HG02798 (cell line): ENCODE measurements around the gene CRACDL.

Experiments used
- ATAC-seq: cut with Tn5 transposase; IDR thresholded peaks from one replicate; pipeline ENCODE4 v1.9.1; 2021; ENCODE audit warnings: mild to moderate bottlenecking; ENCODE audit not compliant: unreplicated experiment, poor library complexity

The CRACDL gene

DNA sequence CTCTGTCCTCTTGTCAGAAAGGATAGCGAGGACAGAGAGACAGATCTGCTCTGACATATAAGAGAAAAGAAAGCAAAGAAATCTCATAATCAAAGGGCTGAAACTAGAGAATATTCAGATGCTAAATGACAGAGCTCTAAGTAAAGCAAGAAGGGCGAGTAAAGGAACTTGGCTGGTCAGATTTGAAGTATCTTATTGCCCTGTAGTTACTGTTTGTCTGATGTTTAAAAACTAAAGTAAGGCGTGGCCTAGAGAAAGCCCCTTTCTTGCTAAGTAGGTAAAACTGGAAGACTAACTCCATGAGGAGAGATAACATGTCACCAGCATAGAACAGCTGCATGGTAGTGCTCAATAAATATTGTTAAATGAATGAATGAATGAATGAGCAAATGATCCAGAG, 70.0 kb downstream of the CRACDL start:
- no peak for ATAC-seq

DNA sequence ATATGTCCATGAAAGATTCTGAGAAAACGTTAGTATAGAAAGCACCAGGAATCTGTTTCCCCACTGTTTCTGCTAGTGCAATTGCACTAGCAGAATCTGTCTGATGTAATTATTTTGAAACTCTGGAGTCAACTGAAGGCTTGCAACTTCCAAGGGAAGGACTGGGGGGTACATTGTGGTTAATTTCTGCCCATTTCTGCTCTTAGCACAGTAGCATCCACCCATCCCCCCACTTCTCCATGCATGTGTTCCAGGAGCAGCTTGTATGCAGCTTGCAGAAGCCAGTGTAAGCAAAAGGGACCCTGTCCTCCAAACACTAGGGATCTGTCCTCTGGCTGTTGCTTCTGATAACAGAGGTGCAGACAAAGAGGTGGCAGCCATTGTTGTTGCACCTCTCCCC, 74.4 kb downstream of the CRACDL start:
- no peak for ATAC-seq

DNA sequence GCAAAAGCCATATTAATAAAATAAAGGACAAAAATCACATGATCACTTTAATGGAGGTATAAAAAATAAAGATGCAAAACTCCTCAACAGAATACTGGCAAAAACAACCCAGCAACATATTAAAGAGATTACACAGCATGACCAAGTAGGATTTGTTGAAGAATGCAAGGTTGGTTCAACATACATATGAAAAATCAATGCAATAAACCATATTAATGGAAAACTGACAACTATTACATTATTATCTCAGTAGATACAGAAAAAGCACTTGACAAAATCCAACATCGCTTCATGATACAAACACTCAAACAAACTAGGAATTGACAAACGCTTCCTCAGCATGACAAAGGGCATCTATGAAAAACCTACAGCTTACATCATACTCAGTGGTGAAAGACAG, 76.7 kb downstream of the CRACDL start:
- no peak for ATAC-seq

DNA sequence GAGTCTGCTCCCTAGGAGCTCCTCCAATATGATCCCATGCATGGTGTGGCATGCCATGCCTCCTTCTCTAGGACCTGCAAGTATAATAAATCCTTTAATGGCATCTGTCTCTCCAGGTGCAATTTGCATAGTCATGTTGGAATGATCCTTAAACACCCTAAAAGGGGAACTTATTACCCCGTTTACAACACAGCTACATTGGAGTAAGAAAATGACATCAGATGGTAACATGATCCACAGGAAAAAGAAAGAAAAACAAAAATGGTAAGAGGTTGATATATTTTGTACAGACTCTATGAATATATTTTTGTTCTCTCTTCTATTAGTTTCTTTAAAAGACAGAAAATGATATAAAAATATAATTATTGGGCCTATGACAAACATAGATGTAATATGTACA, 79.0 kb downstream of the CRACDL start:
- ATAC-seq = no peak

DNA sequence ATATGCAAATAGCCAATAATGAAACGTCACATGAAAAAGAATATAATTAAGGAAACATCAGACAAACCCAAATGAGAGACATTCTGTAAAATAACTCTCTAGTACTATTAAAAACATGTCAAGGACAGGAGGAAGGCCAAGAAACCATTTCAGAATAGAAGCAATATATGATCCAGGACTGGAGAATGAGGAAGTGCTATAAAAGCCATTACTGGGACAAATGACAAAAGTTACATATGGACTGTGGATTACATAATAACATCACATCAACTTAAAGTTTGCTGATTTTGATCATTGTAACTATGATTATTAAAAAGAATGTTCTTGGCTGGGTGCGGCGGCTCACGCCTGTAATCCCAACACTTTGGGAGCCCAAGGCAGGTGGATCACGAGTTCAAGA, 81.3 kb downstream of the CRACDL start:
- ATAC-seq = no peak

DNA sequence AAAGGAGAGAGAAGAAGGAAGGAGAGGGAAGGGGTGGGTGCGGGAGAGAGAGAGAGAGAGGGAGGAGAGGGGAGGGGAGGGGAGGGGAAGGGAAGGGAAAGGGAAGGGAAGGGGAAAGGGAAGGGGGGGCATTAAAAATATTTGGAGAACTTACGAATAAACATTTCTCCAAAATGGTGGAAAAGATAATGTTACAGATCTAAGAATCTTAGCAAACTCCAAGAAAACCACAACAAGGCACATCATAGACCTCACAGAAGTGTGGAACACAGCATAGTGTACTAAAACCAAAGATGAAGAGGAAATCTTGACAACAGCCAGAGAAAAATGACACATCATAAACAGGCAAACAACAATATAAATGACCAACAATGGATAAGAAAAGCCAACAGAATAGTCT, 83.1 kb downstream of the CRACDL start:
- ATAC-seq = no peak

DNA sequence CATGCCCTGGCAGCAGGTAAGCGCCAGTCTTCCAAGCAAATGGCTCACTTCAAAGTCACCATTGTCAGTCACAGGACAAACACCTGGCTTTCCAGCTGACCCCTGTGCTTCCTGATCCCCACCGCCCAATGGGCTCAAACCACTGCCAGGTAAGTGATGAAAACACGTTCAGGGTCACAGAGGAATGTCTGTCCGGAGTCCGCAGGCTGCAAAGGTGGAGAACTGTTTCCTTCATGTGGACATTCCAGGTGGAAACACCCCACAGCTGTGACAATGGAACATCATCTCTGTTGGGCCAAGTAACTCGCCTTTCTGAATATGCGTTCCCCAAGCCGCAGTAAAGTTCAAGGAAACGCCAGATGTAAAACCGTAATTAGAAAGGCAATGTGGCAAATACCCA, 86.0 kb downstream of the CRACDL start:
- ATAC-seq = no peak

DNA sequence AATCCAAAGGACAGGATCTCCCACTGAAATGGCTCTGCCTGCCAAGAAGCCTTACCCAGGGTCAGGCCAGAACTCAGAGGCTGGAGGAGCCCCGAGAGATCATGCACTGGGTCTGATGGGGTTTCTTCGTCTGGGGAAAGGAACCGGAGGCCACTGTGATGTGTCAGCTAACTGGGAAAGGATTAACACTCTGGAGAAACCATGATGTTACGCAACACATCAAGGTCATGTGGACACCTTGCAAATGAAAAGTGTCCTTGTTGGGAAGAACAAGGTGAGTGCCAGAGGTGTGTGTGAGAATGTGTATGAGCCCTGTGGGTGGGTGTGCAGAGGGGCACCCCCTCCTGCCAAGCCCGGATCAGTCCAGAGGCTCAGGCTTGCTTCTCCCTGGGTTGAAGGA, 86.9 kb downstream of the CRACDL start:
- ATAC-seq = no peak

DNA sequence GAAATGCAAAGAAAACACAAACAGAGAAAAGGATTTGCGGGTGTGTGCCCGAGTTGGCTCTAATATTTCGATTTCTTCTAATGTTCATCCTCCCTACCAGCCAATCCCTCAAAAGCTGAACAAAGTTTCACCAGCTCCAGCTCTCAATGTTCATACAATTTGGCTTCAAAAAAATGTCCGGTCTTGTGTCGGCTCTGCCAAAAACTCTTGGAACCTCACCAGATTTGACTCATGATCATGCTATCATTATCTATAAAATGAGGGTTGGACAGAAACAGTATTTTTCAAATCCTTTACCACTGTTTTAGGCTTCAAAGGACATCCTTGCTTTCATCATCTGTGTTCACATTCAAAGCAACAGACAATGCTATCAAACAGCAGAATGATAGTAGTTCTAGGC, 88.2 kb downstream of the CRACDL start:
- ATAC-seq = no peak

DNA sequence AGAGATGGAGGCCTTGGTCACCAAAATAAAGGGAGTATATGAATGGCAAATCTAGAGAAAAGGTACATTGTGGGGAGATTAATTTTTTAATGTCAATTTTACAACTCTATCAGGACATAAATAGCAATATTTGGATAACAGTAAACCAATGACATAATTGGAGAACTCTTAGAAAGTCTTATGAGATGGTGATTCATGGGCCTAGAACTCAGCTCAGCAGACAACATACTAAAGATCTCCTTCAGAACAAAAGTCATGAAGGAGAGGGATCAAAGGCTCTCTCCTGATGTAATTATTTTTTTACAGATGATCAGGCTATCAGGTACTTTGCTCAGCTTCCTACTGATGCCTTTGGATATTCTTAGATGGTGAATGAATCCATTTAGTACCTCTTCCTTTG, 90.0 kb downstream of the CRACDL start:
- ATAC-seq = no peak

DNA sequence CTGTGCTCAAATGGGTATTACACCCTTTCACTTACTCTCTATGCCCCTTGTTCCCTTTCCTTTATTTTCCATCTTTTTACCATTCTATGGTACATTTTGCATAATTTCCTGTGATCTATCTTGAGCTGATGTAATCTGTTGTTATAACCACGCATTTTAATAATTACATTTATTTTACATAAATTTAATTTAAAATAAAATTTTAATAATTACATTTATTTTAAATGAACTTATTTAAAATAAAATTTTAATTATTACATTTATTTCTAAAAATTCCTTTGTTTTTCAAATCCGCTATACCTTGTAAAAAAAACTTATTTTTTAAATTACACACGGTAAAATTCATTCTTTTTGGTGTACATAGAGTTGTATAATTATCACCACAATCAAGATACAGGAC, 93.9 kb downstream of the CRACDL start:
- ATAC-seq = no peak

DNA sequence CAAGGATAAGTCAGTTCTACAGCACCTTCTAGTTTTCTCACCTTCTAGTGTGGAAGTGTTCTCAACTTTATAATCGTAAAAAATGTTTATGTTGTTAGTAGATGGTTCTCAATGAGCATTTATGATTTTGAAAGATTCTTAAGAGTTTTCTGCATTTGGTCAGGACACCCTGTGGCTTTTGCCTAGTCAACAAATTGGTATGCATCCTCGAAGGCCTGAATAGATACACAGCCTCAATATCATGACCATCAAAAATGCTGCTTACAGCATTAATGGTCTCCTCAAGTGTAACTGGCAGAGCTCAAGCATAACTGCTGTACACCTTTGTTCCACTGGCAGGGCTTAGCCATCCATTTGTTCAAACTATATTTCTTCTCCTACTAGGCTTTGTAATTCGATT, 96.7 kb downstream of the CRACDL start:
- no peak for ATAC-seq

DNA sequence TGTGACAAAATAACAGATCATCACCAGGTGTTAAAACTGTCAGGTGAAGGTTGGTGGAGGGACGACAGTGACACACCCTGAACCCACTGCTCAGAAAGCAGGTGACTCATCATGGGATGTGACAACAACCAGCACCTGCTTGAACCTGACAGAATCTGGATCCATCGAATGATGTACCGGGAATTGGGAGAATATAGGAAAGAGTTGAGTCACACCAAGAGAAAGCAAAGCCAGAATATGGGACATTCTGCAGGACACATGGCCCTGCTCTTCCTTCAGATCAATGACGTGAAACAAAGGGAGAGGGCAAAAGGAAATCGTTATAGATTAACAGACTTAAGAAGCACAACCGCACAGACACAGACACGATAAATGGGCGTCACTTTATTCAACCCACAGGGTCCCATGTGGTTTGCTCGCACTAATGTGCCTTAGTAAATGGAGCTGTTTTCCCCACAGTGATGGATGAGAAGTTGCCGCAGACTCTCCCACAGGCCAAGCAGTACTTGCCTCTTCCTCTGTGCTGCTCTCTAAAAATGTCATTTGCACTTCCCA, 100.1 kb downstream of the CRACDL start:
- no peak for ATAC-seq

DNA sequence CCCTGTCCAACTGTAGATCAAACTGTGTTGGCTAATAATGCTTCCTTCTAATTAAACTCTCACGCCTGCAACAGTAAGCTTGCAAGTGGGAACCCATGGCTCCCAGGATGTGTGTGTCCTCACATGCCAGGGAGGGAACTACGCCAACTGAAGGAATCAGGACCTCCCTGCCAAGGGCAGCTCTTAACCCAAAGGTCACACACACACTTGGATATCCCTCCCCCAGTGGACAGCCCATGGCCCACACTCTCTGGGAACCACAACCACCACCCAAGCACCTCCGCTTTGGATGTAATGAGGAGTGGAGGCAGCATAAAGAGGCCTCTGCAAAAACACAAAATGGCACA, 102.1 kb downstream of the CRACDL start:
- ATAC-seq = no peak

DNA sequence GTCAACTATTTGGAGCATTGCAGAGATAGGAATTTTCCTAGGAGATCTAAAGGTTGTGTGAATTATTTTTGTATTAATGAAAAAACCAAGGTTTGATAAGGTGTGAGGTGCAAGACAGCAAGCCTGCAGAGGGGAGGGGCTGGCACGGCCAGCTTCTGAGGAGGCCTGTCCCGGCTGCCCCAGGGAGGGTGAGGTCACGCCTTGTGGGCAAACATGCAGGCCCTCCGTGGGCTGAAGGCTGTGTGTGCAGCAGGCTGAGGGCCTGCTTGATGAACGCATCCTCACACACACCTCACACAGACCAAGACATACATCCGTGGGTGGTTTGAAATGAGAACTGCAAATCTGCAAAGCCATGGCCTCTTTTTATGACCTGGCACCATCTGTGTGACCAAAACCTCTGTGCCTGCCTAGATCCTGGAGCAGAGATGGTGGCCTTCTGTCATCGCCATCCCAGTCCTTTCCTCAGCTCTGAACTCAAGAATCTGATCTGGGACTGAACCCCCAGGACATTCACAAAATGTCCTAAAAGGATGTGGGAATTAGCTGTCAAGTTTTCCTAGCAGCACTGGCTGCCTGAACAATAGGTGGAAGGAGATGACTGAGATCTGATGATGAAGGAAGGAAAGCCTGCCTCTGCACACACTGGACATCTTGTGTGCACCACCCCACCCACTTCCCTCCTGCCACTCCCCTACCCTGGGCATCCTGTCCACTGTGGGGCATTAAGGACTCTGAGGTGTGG, 102.7 kb downstream of the CRACDL start:
- no peak for ATAC-seq

DNA sequence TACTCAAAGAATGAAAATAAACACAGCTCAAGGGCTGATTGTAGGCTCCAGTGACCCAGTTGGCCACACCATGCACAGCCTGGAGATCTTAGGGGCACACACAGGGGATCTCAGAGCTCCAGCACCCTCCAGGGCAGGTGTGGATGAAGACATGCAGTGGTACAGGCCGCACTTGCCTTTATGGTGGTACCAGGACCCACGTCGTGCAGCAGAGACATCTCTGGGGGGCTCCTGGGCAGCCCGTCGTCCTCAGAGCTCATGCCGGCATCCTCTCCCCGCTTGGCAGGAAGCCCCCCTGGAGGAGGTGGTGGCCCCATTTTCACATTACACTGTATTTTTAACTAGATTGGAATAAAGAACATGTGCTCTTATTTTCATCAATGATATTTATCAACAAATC, 103.9 kb downstream of the CRACDL start:
- no peak for ATAC-seq

DNA sequence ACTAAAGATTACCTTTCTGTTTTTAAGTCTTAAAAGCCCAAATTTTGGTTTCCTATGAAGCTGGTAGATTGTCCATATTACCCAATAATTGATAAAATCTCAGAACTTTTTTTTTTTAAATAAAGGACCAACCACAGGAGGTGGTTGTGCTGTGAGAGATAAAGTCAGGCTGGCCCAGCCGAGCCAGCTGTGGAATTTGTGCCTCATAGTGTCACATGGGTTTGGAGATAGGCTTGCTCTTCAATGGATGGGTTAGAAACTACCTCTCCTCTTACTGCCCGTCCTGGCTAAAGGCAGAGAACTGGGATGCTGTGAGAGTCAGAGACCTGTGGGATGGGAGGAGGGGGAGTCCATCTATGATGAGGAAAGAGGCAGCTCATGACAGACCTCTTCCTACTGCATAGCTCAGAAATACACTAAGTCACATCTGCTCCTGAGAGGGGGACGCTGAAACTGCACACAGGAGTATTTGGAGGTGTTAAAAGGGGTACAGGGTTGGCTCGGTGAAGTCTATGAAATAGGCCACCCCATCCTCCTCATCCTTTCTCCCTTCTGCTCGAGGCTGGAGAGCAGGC, 105.4 kb downstream of the CRACDL start:
- ATAC-seq = no peak

DNA sequence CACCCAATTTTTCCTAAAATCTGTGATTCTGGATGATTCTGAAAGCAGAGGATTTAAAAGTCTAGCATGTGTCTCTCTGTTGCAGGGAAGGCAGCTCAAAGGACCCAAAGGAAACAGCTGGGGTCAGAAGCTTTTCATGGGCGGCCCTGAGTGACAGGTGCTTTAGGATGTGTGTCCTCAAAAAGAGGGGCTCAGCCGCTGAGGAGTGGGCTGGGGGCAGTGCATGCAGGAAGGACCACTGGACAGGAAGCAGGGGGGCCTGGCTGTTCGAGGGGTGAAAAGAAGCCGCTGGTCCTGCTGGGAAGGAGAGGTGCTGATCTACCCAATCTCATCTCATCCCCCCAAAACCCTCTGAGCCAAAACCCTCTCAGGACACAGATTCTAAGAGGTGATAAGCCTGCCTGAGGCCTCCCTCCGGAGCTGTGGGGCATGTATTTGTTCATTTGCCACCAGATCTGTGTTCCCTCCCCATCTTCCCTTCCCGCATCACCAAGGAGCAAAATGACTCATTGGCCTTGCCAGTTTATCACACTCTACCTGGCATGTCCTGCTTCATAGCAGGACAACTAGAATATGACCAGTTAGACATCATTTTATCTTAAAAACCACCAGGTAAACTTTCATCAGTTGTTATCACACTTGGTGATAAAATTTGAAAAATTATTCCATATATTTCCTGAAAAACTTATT, 106.3 kb downstream of the CRACDL start:
- ATAC-seq = no peak

DNA sequence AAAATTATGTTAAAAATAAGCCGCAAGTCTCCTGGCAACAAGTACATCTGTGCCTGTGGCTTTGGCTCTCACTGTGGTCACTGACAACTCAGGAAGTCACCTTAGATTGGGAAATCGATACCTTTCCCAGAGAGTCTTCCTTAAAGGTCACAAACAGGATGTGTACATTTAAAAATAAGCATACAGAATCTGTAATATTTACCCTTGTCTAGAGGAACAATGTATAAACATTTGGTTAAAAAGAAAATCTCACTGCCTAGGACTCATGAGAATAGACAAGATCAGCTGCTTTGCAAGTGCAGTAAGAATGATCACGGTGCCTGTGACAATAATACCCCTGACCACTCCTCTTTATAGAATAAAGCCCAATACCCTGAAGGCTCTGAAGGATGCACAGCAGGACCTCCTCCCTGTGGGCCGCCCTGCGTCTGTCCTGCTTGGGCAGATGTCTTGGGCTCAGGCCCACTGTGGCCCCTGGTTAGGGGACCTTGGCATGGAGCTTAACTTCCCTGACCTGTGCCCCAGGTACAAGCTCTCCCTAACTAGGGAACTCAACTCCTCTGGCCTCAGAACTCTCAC, 107.1 kb downstream of the CRACDL start:
- no peak for ATAC-seq

DNA sequence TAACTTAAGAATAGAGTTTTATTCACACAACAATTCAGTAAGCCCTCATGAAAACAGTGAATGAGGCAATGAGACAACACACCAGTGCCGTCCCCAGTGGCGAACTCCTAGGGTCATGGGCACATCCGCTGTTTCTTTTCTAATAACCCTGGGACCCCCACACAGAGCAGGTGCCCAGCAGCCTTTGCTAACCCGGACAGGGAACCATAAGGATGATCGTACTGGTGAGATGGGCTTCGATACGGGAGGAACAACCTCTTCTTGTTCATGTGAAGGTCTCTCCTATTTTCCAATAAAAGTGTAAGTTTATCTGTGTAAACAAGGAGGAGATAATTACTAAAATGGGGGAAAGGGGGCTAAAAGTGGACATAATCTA, 107.7 kb downstream of the CRACDL start:
- no peak for ATAC-seq

DNA sequence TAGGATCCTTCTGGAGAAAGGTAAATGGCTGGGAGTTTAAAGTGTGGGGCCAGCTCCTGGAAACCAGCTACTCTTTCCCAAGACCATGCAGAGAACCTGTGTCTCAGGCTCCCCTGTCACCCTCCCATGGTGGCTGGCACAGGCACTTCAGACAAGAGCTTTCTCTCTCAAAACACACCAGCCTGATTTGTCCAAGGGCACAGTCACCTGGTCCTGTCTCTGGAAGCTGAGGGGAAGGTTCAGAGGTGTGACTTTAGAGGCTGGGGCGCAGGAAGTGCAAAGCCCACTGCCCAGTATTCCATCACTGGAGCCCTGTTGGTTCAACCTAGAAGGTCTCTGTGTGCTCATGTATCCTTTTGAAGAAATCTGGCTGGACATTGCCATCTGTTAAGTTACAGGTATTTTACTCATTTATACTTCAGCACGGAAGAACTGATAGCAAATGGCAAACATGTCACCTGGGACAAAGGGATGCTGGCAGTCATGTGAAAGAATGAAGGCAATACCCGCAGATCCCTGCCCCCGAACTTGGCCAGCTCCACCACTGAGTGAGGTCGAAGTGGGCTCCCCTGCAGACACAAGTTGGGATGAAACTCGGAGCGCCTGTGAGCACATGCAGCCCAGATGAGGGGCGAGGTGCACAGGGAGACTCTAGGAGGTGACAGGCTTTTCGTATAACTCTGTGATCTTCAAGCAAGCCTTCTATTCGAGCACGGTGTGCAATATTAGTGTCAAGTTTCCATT, 108.2 kb downstream of the CRACDL start:
- no peak for ATAC-seq
